ENCODE data around the gene PALMD.

The PALMD gene

GRCh38 chr1:99650030-99650429 lies 4.1 kb downstream of the PALMD start:
- DNase-seq (ENCODE audit: low read depth), result no peak
- H3K4me3 ChIP-seq (ENCODE audit: low read length), result no peak overlapping the region
- no peak for TF ChIP-seq CTCF (conservative IDR thresholded peaks at IDR 0.05; ENCODE audit: low read length)

- peak; percentile 70 for DNase-seq (ENCODE audit: low read depth)
- H3K4me3 ChIP-seq (ENCODE audit: low read length), result no peak overlapping the region
- no peak for TF ChIP-seq CTCF (conservative IDR thresholded peaks at IDR 0.05; ENCODE audit: low read length)
These were observed 5.0 kb downstream of the PALMD start for GRCh38 chr1:99650773-99651437.

GRCh38 chr1:99652881-99653281 lies 7.0 kb downstream of the PALMD start:
- TF ChIP-seq CTCF (conservative IDR thresholded peaks at IDR 0.05; ENCODE audit: low read length), result no peak
- H3K4me3 ChIP-seq (ENCODE audit: low read length), result no peak overlapping the region
- DNase-seq (ENCODE audit: low read depth), result peak; percentile 24

GRCh38 chr1:99655376-99655775 lies 9.5 kb downstream of the PALMD start:
- H3K4me3 ChIP-seq (ENCODE audit: low read length), result no peak overlapping the region
- no peak for TF ChIP-seq CTCF (conservative IDR thresholded peaks at IDR 0.05; ENCODE audit: low read length)
- DNase-seq (ENCODE audit: low read depth), result no peak

- H3K4me3 ChIP-seq (ENCODE audit: low read length), result no peak overlapping the region
- DNase-seq (ENCODE audit: low read depth), result no peak
- TF ChIP-seq CTCF (conservative IDR thresholded peaks at IDR 0.05; ENCODE audit: low read length), result no peak
These were observed 10.8 kb downstream of the PALMD start for GRCh38 chr1:99656701-99657100.

GRCh38 chr1:99657213-99658030 lies 11.5 kb downstream of the PALMD start:
- TF ChIP-seq CTCF (conservative IDR thresholded peaks at IDR 0.05; ENCODE audit: low read length), result no peak
- no peak for DNase-seq (ENCODE audit: low read depth)
- H3K4me3 ChIP-seq (ENCODE audit: low read length), result no peak overlapping the region

- TF ChIP-seq CTCF (conservative IDR thresholded peaks at IDR 0.05; ENCODE audit: low read length), result no peak
- no peak overlapping the region for H3K4me3 ChIP-seq (ENCODE audit: low read length)
- DNase-seq (ENCODE audit: low read depth), result no peak
These were observed 12.0 kb downstream of the PALMD start for GRCh38 chr1:99658031-99658290.

Data from AG10803 (cell line).